HepG2 (cell line): ENCODE measurements around the gene SLC10A1. TPM values are rescaled to one million over a fixed set of nuclear protein-coding genes. Genes with fewer than 3 reads are reported as not detected.

Experiments used
- CBX5 ChIP-seq: sonication (generic); formaldehyde crosslinking; IDR thresholded peaks from 2 replicates; pipeline ENCODE4 v1.4.0; 2020; ENCODE audit warnings: missing genetic modification reagents, borderline replicate concordance
- PAF1 ChIP-seq: IDR thresholded peaks from 2 replicates; pipeline ENCODE4 v1.6.1; 2016; ENCODE audit warnings: missing genetic modification reagents, missing compliant biosample characterization
- SOX6 ChIP-seq, 2 experiments: fragments of 450-650 bp in 1 of 2; sonication (generic) in 1 of 2; formaldehyde crosslinking in 1 of 2; IDR thresholded peaks; 2 replicates each; pipeline versions ENCODE4 v1.4.0 to v1.6.1; 2017 to 2020; ENCODE audit warnings: antibody characterized with exemption in 1 of 2, mild to moderate bottlenecking in 1 of 2, missing genetic modification reagents in 1 of 2
- ZNF7 ChIP-seq: IDR thresholded peaks from 2 replicates; pipeline ENCODE4 v1.6.1; 2016; ENCODE audit warnings: missing biosample characterization, missing genetic modification reagents
- ZNF703 ChIP-seq: sonication (generic); formaldehyde crosslinking; IDR thresholded peaks from 2 replicates; pipeline ENCODE4 v1.5.1; 2020; ENCODE audit warnings: missing genetic modification reagents, mild to moderate bottlenecking, moderate library complexity, borderline replicate concordance
- polyA plus RNA-seq, 8 experiments: library from polyadenylated mRNA; depleted of rRNA in 3 of 8; stranded (reverse) in 7 of 8; unstranded in 1 of 8; fragments of >200 nt; fragmentation: Illumina TruSeq in 4 of 8; extraction: Trizol in 4 of 8; gene quantifications; 2 replicates each; pipeline versions ENCODE4 v1.2.1 to v1.2.3, GENCODE V29; 2011 to 2016; ENCODE audit warnings: low read depth in 4 of 8, missing spikeins in 1 of 8, mixed read lengths in 1 of 8; ENCODE audit not compliant: insufficient read depth in 1 of 8
- total RNA-seq, 5 experiments: library from RNA; depleted of rRNA; stranded (reverse); fragments of >200 nt; fragmentation: Illumina TruSeq; extraction: Trizol; gene quantifications; 2 replicates each; pipeline ENCODE4 v1.2.3, GENCODE V29; 2016; ENCODE audit warnings: low read depth in 1 of 5
- TF ChIP-seq, protein P1 (sequence below): IDR thresholded peaks from 2 replicates; pipeline ENCODE4 v1.4.0; 2020; ENCODE audit warnings: mild to moderate bottlenecking, missing genetic modification reagents
- TF ChIP-seq, protein P2 (sequence below): sonication (generic); formaldehyde crosslinking; IDR thresholded peaks from 2 replicates; pipeline ENCODE4 v1.4.0; 2020; ENCODE audit warnings: missing genetic modification reagents, borderline replicate concordance
- TF ChIP-seq, protein P3 (sequence below): sonication (generic); formaldehyde crosslinking; IDR thresholded peaks from 2 replicates; pipeline ENCODE4 v1.4.0; 2020; ENCODE audit warnings: missing genetic modification reagents
- TF ChIP-seq, protein P4 (sequence below): sonication (generic); formaldehyde crosslinking; IDR thresholded peaks from 2 replicates; pipeline ENCODE4 v1.5.1; 2020; ENCODE audit warnings: mild to moderate bottlenecking, moderate library complexity, missing genetic modification reagents

The SLC10A1 gene
- total and polyA plus RNA-seq, 2 of the 13 experiments (the other 11 are each of a cell fraction or from before 2014, with no cell fraction given) = 0.17 TPM; not detected in 1

DNA sequence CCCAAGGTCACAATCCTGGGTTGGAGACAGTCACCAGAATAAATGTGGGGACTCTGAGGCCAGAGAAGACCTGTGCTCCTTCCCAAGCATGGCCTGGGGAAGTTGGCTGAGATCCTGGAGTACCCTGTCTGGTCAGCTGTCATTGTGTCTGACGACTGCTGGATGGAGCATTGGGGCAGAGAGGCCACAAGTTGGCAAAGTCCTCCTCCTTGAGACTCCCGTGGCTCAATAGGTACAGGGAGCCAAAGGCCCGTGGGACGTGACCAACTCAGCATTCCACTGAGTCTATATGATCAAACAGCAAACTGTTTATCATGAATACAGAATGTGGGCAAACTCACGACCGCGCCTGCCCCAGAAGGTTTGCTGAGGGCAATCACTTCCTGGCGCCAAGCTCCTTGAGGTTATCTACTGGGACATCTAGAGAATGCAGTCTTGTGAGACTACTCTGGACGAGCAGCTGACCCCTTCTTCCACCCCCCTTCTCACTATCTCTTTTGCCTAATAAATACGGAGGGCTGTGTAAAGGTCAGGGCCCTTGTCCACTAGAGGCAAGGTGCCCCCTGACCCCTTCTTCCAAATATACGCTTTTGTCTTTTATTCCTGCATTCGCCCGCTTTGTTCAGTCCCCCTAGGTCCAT is 14.3 kb upstream of the SLC10A1 start (continued):
- TF ChIP-seq, protein P1, sequence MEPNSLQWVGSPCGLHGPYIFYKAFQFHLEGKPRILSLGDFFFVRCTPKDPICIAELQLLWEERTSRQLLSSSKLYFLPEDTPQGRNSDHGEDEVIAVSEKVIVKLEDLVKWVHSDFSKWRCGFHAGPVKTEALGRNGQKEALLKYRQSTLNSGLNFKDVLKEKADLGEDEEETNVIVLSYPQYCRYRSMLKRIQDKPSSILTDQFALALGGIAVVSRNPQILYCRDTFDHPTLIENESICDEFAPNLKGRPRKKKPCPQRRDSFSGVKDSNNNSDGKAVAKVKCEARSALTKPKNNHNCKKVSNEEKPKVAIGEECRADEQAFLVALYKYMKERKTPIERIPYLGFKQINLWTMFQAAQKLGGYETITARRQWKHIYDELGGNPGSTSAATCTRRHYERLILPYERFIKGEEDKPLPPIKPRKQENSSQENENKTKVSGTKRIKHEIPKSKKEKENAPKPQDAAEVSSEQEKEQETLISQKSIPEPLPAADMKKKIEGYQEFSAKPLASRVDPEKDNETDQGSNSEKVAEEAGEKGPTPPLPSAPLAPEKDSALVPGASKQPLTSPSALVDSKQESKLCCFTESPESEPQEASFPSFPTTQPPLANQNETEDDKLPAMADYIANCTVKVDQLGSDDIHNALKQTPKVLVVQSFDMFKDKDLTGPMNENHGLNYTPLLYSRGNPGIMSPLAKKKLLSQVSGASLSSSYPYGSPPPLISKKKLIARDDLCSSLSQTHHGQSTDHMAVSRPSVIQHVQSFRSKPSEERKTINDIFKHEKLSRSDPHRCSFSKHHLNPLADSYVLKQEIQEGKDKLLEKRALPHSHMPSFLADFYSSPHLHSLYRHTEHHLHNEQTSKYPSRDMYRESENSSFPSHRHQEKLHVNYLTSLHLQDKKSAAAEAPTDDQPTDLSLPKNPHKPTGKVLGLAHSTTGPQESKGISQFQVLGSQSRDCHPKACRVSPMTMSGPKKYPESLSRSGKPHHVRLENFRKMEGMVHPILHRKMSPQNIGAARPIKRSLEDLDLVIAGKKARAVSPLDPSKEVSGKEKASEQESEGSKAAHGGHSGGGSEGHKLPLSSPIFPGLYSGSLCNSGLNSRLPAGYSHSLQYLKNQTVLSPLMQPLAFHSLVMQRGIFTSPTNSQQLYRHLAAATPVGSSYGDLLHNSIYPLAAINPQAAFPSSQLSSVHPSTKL (CRISPR knock-in tag) = peak; percentile 8; the same call in 1 of the 2 replicates
- TF ChIP-seq CBX5 = no peak
- TF ChIP-seq SOX6 (IDR thresholded peaks at IDR 0.05) = no peak
- peak; percentile 23; the same call in 1 of the 2 replicates for TF ChIP-seq SOX6 (CRISPR knock-in tag; IDR thresholded peaks at IDR 0.05)
- TF ChIP-seq, protein P2, sequence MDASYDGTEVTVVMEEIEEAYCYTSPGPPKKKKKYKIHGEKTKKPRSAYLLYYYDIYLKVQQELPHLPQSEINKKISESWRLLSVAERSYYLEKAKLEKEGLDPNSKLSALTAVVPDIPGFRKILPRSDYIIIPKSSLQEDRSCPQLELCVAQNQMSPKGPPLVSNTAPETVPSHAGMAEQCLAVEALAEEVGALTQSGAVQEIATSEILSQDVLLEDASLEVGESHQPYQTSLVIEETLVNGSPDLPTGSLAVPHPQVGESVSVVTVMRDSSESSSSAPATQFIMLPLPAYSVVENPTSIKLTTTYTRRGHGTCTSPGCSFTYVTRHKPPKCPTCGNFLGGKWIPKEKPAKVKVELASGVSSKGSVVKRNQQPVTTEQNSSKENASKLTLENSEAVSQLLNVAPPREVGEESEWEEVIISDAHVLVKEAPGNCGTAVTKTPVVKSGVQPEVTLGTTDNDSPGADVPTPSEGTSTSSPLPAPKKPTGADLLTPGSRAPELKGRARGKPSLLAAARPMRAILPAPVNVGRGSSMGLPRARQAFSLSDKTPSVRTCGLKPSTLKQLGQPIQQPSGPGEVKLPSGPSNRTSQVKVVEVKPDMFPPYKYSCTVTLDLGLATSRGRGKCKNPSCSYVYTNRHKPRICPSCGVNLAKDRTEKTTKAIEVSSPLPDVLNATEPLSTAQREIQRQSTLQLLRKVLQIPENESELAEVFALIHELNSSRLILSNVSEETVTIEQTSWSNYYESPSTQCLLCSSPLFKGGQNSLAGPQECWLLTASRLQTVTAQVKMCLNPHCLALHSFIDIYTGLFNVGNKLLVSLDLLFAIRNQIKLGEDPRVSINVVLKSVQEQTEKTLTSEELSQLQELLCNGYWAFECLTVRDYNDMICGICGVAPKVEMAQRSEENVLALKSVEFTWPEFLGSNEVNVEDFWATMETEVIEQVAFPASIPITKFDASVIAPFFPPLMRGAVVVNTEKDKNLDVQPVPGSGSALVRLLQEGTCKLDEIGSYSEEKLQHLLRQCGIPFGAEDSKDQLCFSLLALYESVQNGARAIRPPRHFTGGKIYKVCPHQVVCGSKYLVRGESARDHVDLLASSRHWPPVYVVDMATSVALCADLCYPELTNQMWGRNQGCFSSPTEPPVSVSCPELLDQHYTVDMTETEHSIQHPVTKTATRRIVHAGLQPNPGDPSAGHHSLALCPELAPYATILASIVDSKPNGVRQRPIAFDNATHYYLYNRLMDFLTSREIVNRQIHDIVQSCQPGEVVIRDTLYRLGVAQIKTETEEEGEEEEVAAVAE (CRISPR knock-in tag) = no peak
- no peak for TF ChIP-seq ZNF7
- TF ChIP-seq, protein P3, sequence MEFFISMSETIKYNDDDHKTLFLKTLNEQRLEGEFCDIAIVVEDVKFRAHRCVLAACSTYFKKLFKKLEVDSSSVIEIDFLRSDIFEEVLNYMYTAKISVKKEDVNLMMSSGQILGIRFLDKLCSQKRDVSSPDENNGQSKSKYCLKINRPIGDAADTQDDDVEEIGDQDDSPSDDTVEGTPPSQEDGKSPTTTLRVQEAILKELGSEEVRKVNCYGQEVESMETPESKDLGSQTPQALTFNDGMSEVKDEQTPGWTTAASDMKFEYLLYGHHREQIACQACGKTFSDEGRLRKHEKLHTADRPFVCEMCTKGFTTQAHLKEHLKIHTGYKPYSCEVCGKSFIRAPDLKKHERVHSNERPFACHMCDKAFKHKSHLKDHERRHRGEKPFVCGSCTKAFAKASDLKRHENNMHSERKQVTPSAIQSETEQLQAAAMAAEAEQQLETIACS (CRISPR knock-in tag) = no peak
- TF ChIP-seq, protein P4, sequence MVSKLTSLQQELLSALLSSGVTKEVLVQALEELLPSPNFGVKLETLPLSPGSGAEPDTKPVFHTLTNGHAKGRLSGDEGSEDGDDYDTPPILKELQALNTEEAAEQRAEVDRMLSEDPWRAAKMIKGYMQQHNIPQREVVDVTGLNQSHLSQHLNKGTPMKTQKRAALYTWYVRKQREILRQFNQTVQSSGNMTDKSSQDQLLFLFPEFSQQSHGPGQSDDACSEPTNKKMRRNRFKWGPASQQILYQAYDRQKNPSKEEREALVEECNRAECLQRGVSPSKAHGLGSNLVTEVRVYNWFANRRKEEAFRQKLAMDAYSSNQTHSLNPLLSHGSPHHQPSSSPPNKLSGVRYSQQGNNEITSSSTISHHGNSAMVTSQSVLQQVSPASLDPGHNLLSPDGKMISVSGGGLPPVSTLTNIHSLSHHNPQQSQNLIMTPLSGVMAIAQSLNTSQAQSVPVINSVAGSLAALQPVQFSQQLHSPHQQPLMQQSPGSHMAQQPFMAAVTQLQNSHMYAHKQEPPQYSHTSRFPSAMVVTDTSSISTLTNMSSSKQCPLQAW (CRISPR knock-in tag) = no peak
- no peak for TF ChIP-seq PAF1 (CRISPR knock-in tag)
- TF ChIP-seq ZNF703 (CRISPR knock-in tag) = no peak
